NCI-H1417 treated with DMSO at 0.1 percent for 48 hours (cell line): ENCODE measurements around the gene LCN1.
"Not testable (repeated sequence)": the region's sequence is repeated elsewhere in the genome, so short reads cannot be mapped to it uniquely, and the experiment has no call there.

Source experiments
- DNase-seq: peaks from one replicate; lab custom pipeline; 2025; lab: John Stamatoyannopoulos, UW

LCN1 gene

GRCh38 chr9:135504262-135505243 is 16.7 kb upstream of the LCN1 start:
- DNase-seq: no peak

GRCh38 chr9:135505406-135506187 is 15.6 kb upstream of the LCN1 start:
- DNase-seq: no peak

- no peak for DNase-seq
These were observed 14.7 kb upstream of the LCN1 start for GRCh38 chr9:135506327-135507103.

- no peak for DNase-seq
These were observed 13.9 kb upstream of the LCN1 start for GRCh38 chr9:135507104-135508035.

GRCh38 chr9:135508211-135508820 is 12.9 kb upstream of the LCN1 start:
- no peak for DNase-seq

- no peak for DNase-seq
These were observed 11.8 kb upstream of the LCN1 start for GRCh38 chr9:135509458-135509857.

- DNase-seq: no peak
These were observed 9.0 kb upstream of the LCN1 start for GRCh38 chr9:135512241-135512603.

- DNase-seq: no peak
These were observed 8.3 kb upstream of the LCN1 start for GRCh38 chr9:135512904-135513303.

GRCh38 chr9:135513351-135513846 is 7.8 kb upstream of the LCN1 start:
- no peak for DNase-seq

- DNase-seq: not testable (repeated sequence)
These were observed 7.3 kb upstream of the LCN1 start for GRCh38 chr9:135513906-135514305.

GRCh38 chr9:135514342-135515082 is 6.7 kb upstream of the LCN1 start:
- no peak for DNase-seq

- no peak for DNase-seq
These were observed 5.9 kb upstream of the LCN1 start for GRCh38 chr9:135515083-135515951.

- no peak for DNase-seq
These were observed 4.9 kb upstream of the LCN1 start for GRCh38 chr9:135516132-135516860.

GRCh38 chr9:135517407-135517822 is 3.8 kb upstream of the LCN1 start:
- no peak for DNase-seq

- no peak for DNase-seq
These were observed 1.9 kb upstream of the LCN1 start for GRCh38 chr9:135519179-135519971.

- DNase-seq: no peak
These were observed 412 bp downstream of the LCN1 start for GRCh38 chr9:135521608-135522095.
